NB4 (cell line): Measurements from ENCODE around the gene ERGIC1.

Experiments used
- POLR2A ChIP-seq: IDR thresholded peaks from 2 replicates; pipeline ENCODE4 v1.6.1; 2011; ENCODE audit warnings: mild to moderate bottlenecking; ENCODE audit not compliant: insufficient read length; ENCODE audit errors: extremely low read depth
- TF ChIP-seq, protein P1 (sequence below): IDR thresholded peaks from one replicate; pipeline ENCODE4 v1.5.1; 2012; ENCODE audit warnings: low read depth, low read length

DNA sequence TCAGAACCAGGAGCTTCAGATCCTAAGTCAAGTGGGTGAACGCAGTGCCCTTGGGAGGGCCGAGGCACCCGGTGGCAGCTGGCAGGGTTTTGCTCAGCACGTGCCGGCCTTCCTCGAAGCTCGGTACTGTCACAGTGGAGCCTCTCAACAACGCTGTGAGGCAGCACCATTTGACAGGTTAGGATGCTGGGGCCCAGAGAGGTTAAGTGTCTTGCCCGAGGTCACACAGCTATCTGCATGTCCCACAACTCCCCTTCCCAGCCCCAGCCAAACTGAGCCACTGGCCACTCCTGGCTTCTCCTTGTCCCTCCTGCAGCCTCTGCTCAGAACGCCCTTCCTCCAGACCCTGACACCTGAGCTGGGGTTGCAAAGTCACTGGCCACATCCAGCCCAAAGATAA is 81.5 kb downstream of the ERGIC1 start:
- TF ChIP-seq, protein P1, sequence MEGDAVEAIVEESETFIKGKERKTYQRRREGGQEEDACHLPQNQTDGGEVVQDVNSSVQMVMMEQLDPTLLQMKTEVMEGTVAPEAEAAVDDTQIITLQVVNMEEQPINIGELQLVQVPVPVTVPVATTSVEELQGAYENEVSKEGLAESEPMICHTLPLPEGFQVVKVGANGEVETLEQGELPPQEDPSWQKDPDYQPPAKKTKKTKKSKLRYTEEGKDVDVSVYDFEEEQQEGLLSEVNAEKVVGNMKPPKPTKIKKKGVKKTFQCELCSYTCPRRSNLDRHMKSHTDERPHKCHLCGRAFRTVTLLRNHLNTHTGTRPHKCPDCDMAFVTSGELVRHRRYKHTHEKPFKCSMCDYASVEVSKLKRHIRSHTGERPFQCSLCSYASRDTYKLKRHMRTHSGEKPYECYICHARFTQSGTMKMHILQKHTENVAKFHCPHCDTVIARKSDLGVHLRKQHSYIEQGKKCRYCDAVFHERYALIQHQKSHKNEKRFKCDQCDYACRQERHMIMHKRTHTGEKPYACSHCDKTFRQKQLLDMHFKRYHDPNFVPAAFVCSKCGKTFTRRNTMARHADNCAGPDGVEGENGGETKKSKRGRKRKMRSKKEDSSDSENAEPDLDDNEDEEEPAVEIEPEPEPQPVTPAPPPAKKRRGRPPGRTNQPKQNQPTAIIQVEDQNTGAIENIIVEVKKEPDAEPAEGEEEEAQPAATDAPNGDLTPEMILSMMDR, result no peak
- no peak for TF ChIP-seq POLR2A
